Activated naive CD8-positive, alpha-beta T cell treated with anti-CD3 and anti-CD28 coated beads, Interleukin-2, amount 50 U/mL, for 24 hours (primary cell): ENCODE data around the gene TBC1D5.

ENCODE experiments used
- ATAC-seq: fragments of 150-1000 bp; cut with Tn5 transposase; one replicate; pipeline ENCODE4 v1.10.0; 2021
- DNase-seq: peaks from one replicate; pipeline ENCODE4 v3.0.0; 2021
- H3K27ac Mint-ChIP-seq: one replicate; pipeline ENCODE4 v1.8.0; 2021; ENCODE audit warnings: mild to moderate bottlenecking, mixed read lengths
- H3K27me3 Mint-ChIP-seq: one replicate; pipeline ENCODE4 v1.8.0; 2021; ENCODE audit warnings: mixed read lengths
- H3K36me3 Mint-ChIP-seq: one replicate; pipeline ENCODE4 v1.8.0; 2021; ENCODE audit warnings: low read depth, mixed read lengths
- H3K4me1 Mint-ChIP-seq: one replicate; pipeline ENCODE4 v1.8.0; 2021; ENCODE audit warnings: mixed read lengths
- H3K4me3 Mint-ChIP-seq: one replicate; pipeline ENCODE4 v1.8.0; 2021; ENCODE audit warnings: mild to moderate bottlenecking, moderate library complexity, mixed read lengths
- H3K9me3 Mint-ChIP-seq: one replicate; pipeline ENCODE4 v1.8.0; 2021; ENCODE audit warnings: mixed read lengths

TBC1D5 gene

GRCh38 chr3:17478673-17479072, 263.8 kb downstream of the TBC1D5 start:
- no peak for ATAC-seq
- Mint-ChIP-seq H3K27ac (no peak overlapping the region), H3K9me3 (no peaks in the 10 kb centered on the region), H3K27me3 (no peaks in the 10 kb centered on the region), H3K4me3 (no peak overlapping the region), H3K36me3 (peaks cover 10% of the 10 kb centered on the region), H3K4me1 (no peaks in the 10 kb centered on the region)
- DNase-seq: no peak

- H3K36me3 Mint-ChIP-seq: peaks cover 5% of the 10 kb centered on the region
- no peaks in the 10 kb centered on the region for H3K27me3 Mint-ChIP-seq
- H3K27ac Mint-ChIP-seq: no peak overlapping the region
- H3K4me3 Mint-ChIP-seq: no peak overlapping the region
- no peaks in the 10 kb centered on the region for H3K4me1 Mint-ChIP-seq
- ATAC-seq (no peak), DNase-seq (no peak)
- no peaks in the 10 kb centered on the region for H3K9me3 Mint-ChIP-seq
These were observed 268.7 kb downstream of the TBC1D5 start for GRCh38 chr3:17473761-17474160.

GRCh38 chr3:17469954-17470353, 272.5 kb downstream of the TBC1D5 start:
- Mint-ChIP-seq H3K27me3 (no peaks in the 10 kb centered on the region), H3K36me3 (peaks cover 9% of the 10 kb centered on the region), H3K4me3 (no peak overlapping the region), H3K9me3 (no peaks in the 10 kb centered on the region), H3K27ac (no peak overlapping the region), H3K4me1 (no peaks in the 10 kb centered on the region)
- no peak for DNase-seq
- ATAC-seq: no peak

GRCh38 chr3:17469520-17469919, 272.9 kb downstream of the TBC1D5 start:
- Mint-ChIP-seq H3K4me1 (no peaks in the 10 kb centered on the region), H3K27me3 (no peaks in the 10 kb centered on the region), H3K27ac (no peak overlapping the region), H3K36me3 (peaks cover 9% of the 10 kb centered on the region), H3K4me3 (no peak overlapping the region), H3K9me3 (no peaks in the 10 kb centered on the region)
- DNase-seq: no peak
- ATAC-seq: no peak

GRCh38 chr3:17466028-17466427, 276.4 kb downstream of the TBC1D5 start:
- Mint-ChIP-seq H3K4me1 (no peaks in the 10 kb centered on the region), H3K9me3 (no peaks in the 10 kb centered on the region), H3K27ac (no peak overlapping the region), H3K4me3 (no peak overlapping the region), H3K27me3 (no peaks in the 10 kb centered on the region), H3K36me3 (peaks cover 14% of the 10 kb centered on the region)
- DNase-seq: no peak
- ATAC-seq: no peak

- Mint-ChIP-seq H3K36me3 (peaks cover 21% of the 10 kb centered on the region), H3K27ac (no peak overlapping the region), H3K4me1 (no peaks in the 10 kb centered on the region), H3K4me3 (no peak overlapping the region), H3K27me3 (no peaks in the 10 kb centered on the region), H3K9me3 (no peaks in the 10 kb centered on the region)
- DNase-seq: no peak
- no peak for ATAC-seq
These were observed 282.9 kb downstream of the TBC1D5 start for GRCh38 chr3:17459470-17459993.

GRCh38 chr3:17456650-17457049, 285.8 kb downstream of the TBC1D5 start:
- H3K27ac Mint-ChIP-seq: no peak overlapping the region
- H3K4me1 Mint-ChIP-seq: no peaks in the 10 kb centered on the region
- H3K27me3 Mint-ChIP-seq: no peaks in the 10 kb centered on the region
- H3K36me3 Mint-ChIP-seq: peaks cover 16% of the 10 kb centered on the region
- ATAC-seq (no peak), DNase-seq (no peak)
- no peaks in the 10 kb centered on the region for H3K9me3 Mint-ChIP-seq
- no peak overlapping the region for H3K4me3 Mint-ChIP-seq

- H3K27me3 Mint-ChIP-seq: no peaks in the 10 kb centered on the region
- H3K9me3 Mint-ChIP-seq: no peaks in the 10 kb centered on the region
- DNase-seq (no peak), ATAC-seq (no peak)
- H3K4me1 Mint-ChIP-seq: no peaks in the 10 kb centered on the region
- no peak overlapping the region for H3K4me3 Mint-ChIP-seq
- no peak overlapping the region for H3K27ac Mint-ChIP-seq
- H3K36me3 Mint-ChIP-seq: peaks cover 17% of the 10 kb centered on the region
These were observed 286.4 kb downstream of the TBC1D5 start for GRCh38 chr3:17456046-17456445.

- no peak overlapping the region for H3K27ac Mint-ChIP-seq
- no peak for DNase-seq
- no peak overlapping the region for H3K4me3 Mint-ChIP-seq
- H3K9me3 Mint-ChIP-seq: no peaks in the 10 kb centered on the region
- no peak for ATAC-seq
- H3K36me3 Mint-ChIP-seq: peaks cover 11% of the 10 kb centered on the region
- H3K27me3 Mint-ChIP-seq: no peaks in the 10 kb centered on the region
- H3K4me1 Mint-ChIP-seq: no peaks in the 10 kb centered on the region
These were observed 297.6 kb downstream of the TBC1D5 start for GRCh38 chr3:17444865-17445264.

GRCh38 chr3:17443142-17443541, 299.3 kb downstream of the TBC1D5 start:
- no peak for DNase-seq
- H3K27me3 Mint-ChIP-seq: no peaks in the 10 kb centered on the region
- no peak overlapping the region for H3K4me3 Mint-ChIP-seq
- H3K27ac Mint-ChIP-seq: no peak overlapping the region
- no peak for ATAC-seq
- H3K4me1 Mint-ChIP-seq: no peaks in the 10 kb centered on the region
- peaks cover 14% of the 10 kb centered on the region for H3K36me3 Mint-ChIP-seq
- H3K9me3 Mint-ChIP-seq: peaks cover 4% of the 10 kb centered on the region

- ATAC-seq (no peak), DNase-seq (no peak)
- H3K4me3 Mint-ChIP-seq: no peak overlapping the region
- peaks cover 15% of the 10 kb centered on the region for H3K36me3 Mint-ChIP-seq
- peaks cover 8% of the 10 kb centered on the region for H3K9me3 Mint-ChIP-seq
- no peaks in the 10 kb centered on the region for H3K4me1 Mint-ChIP-seq
- no peak overlapping the region for H3K27ac Mint-ChIP-seq
- no peaks in the 10 kb centered on the region for H3K27me3 Mint-ChIP-seq
These were observed 299.9 kb downstream of the TBC1D5 start for GRCh38 chr3:17442332-17443049.

- ATAC-seq (no peak), DNase-seq (no peak)
- Mint-ChIP-seq H3K4me1 (no peaks in the 10 kb centered on the region), H3K27ac (no peak overlapping the region), H3K36me3 (peaks cover 7% of the 10 kb centered on the region), H3K4me3 (no peak overlapping the region), H3K9me3 (peaks cover 8% of the 10 kb centered on the region), H3K27me3 (no peaks in the 10 kb centered on the region)
These were observed 308.6 kb downstream of the TBC1D5 start for GRCh38 chr3:17433876-17434275.

- ATAC-seq (no peak), DNase-seq (no peak)
- H3K27ac Mint-ChIP-seq: no peak overlapping the region
- H3K4me3 Mint-ChIP-seq: no peak overlapping the region
- no peaks in the 10 kb centered on the region for H3K27me3 Mint-ChIP-seq
- H3K36me3 Mint-ChIP-seq: peaks cover 5% of the 10 kb centered on the region
- H3K4me1 Mint-ChIP-seq: no peaks in the 10 kb centered on the region
- no peaks in the 10 kb centered on the region for H3K9me3 Mint-ChIP-seq
These were observed 310.2 kb downstream of the TBC1D5 start for GRCh38 chr3:17432236-17432635.

GRCh38 chr3:17431484-17432045, 310.9 kb downstream of the TBC1D5 start:
- H3K27ac Mint-ChIP-seq: no peak overlapping the region
- DNase-seq (no peak), ATAC-seq (no peak)
- H3K4me1 Mint-ChIP-seq: no peaks in the 10 kb centered on the region
- no peaks in the 10 kb centered on the region for H3K9me3 Mint-ChIP-seq
- no peak overlapping the region for H3K4me3 Mint-ChIP-seq
- H3K27me3 Mint-ChIP-seq: no peaks in the 10 kb centered on the region
- H3K36me3 Mint-ChIP-seq: peaks cover 5% of the 10 kb centered on the region

- Mint-ChIP-seq H3K36me3 (peaks cover 5% of the 10 kb centered on the region), H3K9me3 (no peaks in the 10 kb centered on the region), H3K27ac (no peak overlapping the region), H3K27me3 (no peaks in the 10 kb centered on the region), H3K4me1 (no peaks in the 10 kb centered on the region), H3K4me3 (no peak overlapping the region)
- DNase-seq: no peak
- no peak for ATAC-seq
These were observed 311.4 kb downstream of the TBC1D5 start for GRCh38 chr3:17431004-17431403.
